ENCODE data around the gene GAS7. TPM values are rescaled to one million over a fixed set of nuclear protein-coding genes. Genes with fewer than 3 reads are reported as not detected.

The GAS7 gene
- total RNA-seq, 1 experiment from 2014 or later: 6.0 TPM

DNA sequence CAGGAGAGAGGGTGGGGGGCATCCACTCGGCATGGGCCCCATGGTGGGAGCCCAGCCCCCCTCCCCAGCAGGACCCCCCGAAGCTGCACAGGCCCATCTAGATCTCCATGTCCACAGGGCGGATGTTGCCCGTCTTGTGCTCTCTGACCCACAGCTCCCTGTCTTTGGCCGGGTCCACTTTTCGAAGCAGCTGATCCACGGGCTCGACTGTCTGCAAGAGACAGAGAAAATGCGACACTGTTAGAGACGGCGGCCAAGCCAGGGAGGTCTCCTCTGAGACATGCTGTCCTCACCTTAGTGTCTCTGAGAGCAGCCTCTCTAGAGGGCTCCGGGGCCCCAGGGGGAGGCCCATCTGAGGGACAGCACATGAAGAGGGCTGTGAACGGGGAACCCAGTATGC is 281.3 kb downstream of the GAS7 start:
- H3T11ph ChIP-seq (ENCODE audit: low read length): no peak overlapping the region
- Mint-ChIP-seq H3K27ac (peak overlapping the region in 1 of 3 experiments; percentile 34; a peak in 2 of 7 replicates), H3K27me3 (ENCODE audit: low read depth) (no peaks in the 10 kb centered on the region; the same call in 1 of the 2 replicates), H3K4me1 (peaks cover 0 to 3% of the 10 kb centered on the region in 2 experiments; a peak in 3 of 4 replicates), H3K9me3 (no peaks in the 10 kb centered on the region; a peak in 1 of 5 replicates), H3K4me3 (no peak overlapping the region), H3K36me3 (ENCODE audit: insufficient read depth in 1 of 3, low read depth in 3 of 3) (no peaks in the 10 kb centered on the region)
- no peak overlapping the region for H2BK20ac ChIP-seq (ENCODE audit: low read depth, low read length, poor library complexity, severe bottlenecking)
- no peak overlapping the region for H2BK15ac ChIP-seq (ENCODE audit: low read depth, low read length)
- H3K79me1 ChIP-seq (ENCODE audit: insufficient read depth, low read depth, low read length, poor library complexity, severe bottlenecking): no peaks in the 10 kb centered on the region
- no peak for DNase-seq
- H2AFZ ChIP-seq (ENCODE audit: low read length): no peak overlapping the region
- H3K4me2 ChIP-seq (ENCODE audit: insufficient read depth, insufficient read length, low read length): no peak overlapping the region
- H3K23me2 ChIP-seq (ENCODE audit: insufficient read length, low read depth, low read length, poor library complexity, severe bottlenecking): no peaks in the 10 kb centered on the region
- no peak overlapping the region for H4K5ac ChIP-seq (ENCODE audit: insufficient read length, low read depth, low read length)
- no peak overlapping the region for H2BK120ac ChIP-seq (ENCODE audit: low read depth, low read length, poor library complexity, severe bottlenecking)
- no peak overlapping the region for H2BK12ac ChIP-seq (ENCODE audit: insufficient read length, low read depth, low read length)
- H3K27ac ChIP-seq (ENCODE audit: insufficient read length, low read depth, low read length): no peak overlapping the region
- no peak overlapping the region; the same call in 1 of the 2 replicates for H3K14ac ChIP-seq (ENCODE audit: insufficient read depth, low read length)
- H3K4me1 ChIP-seq (ENCODE audit: insufficient read depth, low read length): no peaks in the 10 kb centered on the region
- no peak overlapping the region for H3K56ac ChIP-seq (ENCODE audit: insufficient read length, low read depth, low read length)
- WGBS (ENCODE audit: extremely low coverage, insufficient read length, low lambda C conversion rate): no CpG with 5 or more reads among the region's 13 CpGs
- H3K9me3 ChIP-seq (ENCODE audit: control insufficient read depth, low read depth, low read length): no peaks in the 10 kb centered on the region
- H3K9ac ChIP-seq (ENCODE audit: extremely low read depth, insufficient read length, low read length): no peak overlapping the region
- H3K23ac ChIP-seq (ENCODE audit: insufficient read length, low read depth, low read length): no peak overlapping the region
- H4K20me1 ChIP-seq (ENCODE audit: control insufficient read depth, insufficient read depth, insufficient read length): no peaks in the 10 kb centered on the region
- H3K27me3 ChIP-seq (ENCODE audit: insufficient read depth, low read length): no peaks in the 10 kb centered on the region
- H4K91ac ChIP-seq (ENCODE audit: insufficient read length, low read depth, low read length): no peak overlapping the region
- no peaks in the 10 kb centered on the region for H3K79me2 ChIP-seq (ENCODE audit: insufficient read depth, low read length)
- no peak overlapping the region for H3K18ac ChIP-seq (ENCODE audit: insufficient read length, low read depth, low read length)
- H2AK5ac ChIP-seq (ENCODE audit: insufficient read length, low read length): no peak overlapping the region
- no peak overlapping the region for H3K4ac ChIP-seq (ENCODE audit: low read depth, low read length)
- H2BK5ac ChIP-seq (ENCODE audit: insufficient read length, low read length): no peak overlapping the region
- no peak for TF ChIP-seq CTCF (conservative IDR thresholded peaks at IDR 0.05)
- H4K8ac ChIP-seq (replicated peaks; ENCODE audit: insufficient read length, low read depth, low read length): no peak overlapping the region
